WTC11 (cell line): ENCODE data around the gene RCAN2. TPM values are rescaled to one million over a fixed set of nuclear protein-coding genes. Genes with fewer than 3 reads are reported as not detected.

Experiments used
- ATAC-seq: fragments of 200-7000 bp; cut with Tn5 transposase; 2 replicates; pipeline ENCODE4 v1.10.0; 2021; ENCODE audit warnings: mild to moderate bottlenecking, moderate library complexity
- CTCF ChIA-PET: fragments of 300-600 bp; sonication (Branson Sonifier 250); formaldehyde crosslinking; loops from one replicate; lab custom pipeline; 2021; ENCODE audit warnings: antibody characterized with exemption; lab: Charles Lee
- POLR2A ChIA-PET: fragments of 350-600 bp; sonication (Branson Sonifier 250); formaldehyde crosslinking; loops from one replicate; lab custom pipeline; 2021; ENCODE audit warnings: antibody characterized with exemption; lab: Charles Lee
- DNase-seq: peaks from one replicate; pipeline ENCODE4 v3.0.0; 2021; ENCODE audit warnings: low spot score
- H3K27ac Mint-ChIP-seq: 2 replicates; pipeline ENCODE4 v1.8.0; 2021; ENCODE audit warnings: mixed read lengths
- H3K27me3 Mint-ChIP-seq: 2 replicates; pipeline ENCODE4 v1.8.0; 2021; ENCODE audit warnings: low read depth, mild to moderate bottlenecking, moderate library complexity, mixed read lengths
- H3K36me3 Mint-ChIP-seq: 2 replicates; pipeline ENCODE4 v1.8.0; 2021; ENCODE audit warnings: mixed read lengths
- H3K4me1 Mint-ChIP-seq: 2 replicates; pipeline ENCODE4 v1.8.0; 2022; ENCODE audit warnings: mixed read lengths
- H3K4me3 Mint-ChIP-seq: 2 replicates; pipeline ENCODE4 v1.8.0; 2021; ENCODE audit warnings: mild to moderate bottlenecking, moderate library complexity, mixed read lengths
- H3K9me3 Mint-ChIP-seq: 2 replicates; pipeline ENCODE4 v1.8.0; 2021; ENCODE audit warnings: mixed read lengths
- ATF1 ChIP-seq: sonication (generic); formaldehyde crosslinking; IDR thresholded peaks from 2 replicates; pipeline ENCODE4 v1.8.1; 2023; ENCODE audit warnings: mild to moderate bottlenecking, moderate library complexity, missing genetic modification reagents
- FOXJ3 ChIP-seq: sonication (generic); formaldehyde crosslinking; IDR thresholded peaks from 2 replicates; pipeline ENCODE4 v1.9.0; 2021; ENCODE audit warnings: missing genetic modification reagents, mild to moderate bottlenecking, borderline replicate concordance
- FOXP1 ChIP-seq: sonication (generic); formaldehyde crosslinking; IDR thresholded peaks from 2 replicates; pipeline ENCODE4 v1.8.0; 2022; ENCODE audit warnings: missing genetic modification reagents, mild to moderate bottlenecking, moderate library complexity, borderline replicate concordance
- GTF2I ChIP-seq: fragments of 250-450 bp; sonication (Bioruptor Pico); conservative IDR thresholded peaks from 2 replicates; pipeline ENCODE4 v1.4.0; 2021; ENCODE audit warnings: mild to moderate bottlenecking
- MYBL2 ChIP-seq: sonication (generic); formaldehyde crosslinking; IDR thresholded peaks from 2 replicates; pipeline ENCODE4 v1.8.1; 2023; ENCODE audit warnings: mild to moderate bottlenecking, moderate library complexity, missing genetic modification reagents
- NR2C2 ChIP-seq: sonication (generic); formaldehyde crosslinking; IDR thresholded peaks from 2 replicates; pipeline ENCODE4 v1.8.0; 2022; ENCODE audit warnings: mild to moderate bottlenecking, missing genetic modification reagents
- NR3C1 ChIP-seq: sonication (generic); formaldehyde crosslinking; conservative IDR thresholded peaks from 2 replicates; pipeline ENCODE4 v1.8.1; 2023; ENCODE audit warnings: low read depth, mild to moderate bottlenecking, missing genetic modification reagents
- RORB ChIP-seq: fragments of 250-450 bp; sonication (Bioruptor Pico); IDR thresholded peaks from 2 replicates; pipeline ENCODE4 v1.9.0; 2021; ENCODE audit warnings: mild to moderate bottlenecking
- SP1 ChIP-seq: sonication (generic); formaldehyde crosslinking; conservative IDR thresholded peaks from 2 replicates; pipeline ENCODE4 v1.8.1; 2022; ENCODE audit warnings: missing genetic modification reagents
- TP53 ChIP-seq: sonication (generic); formaldehyde crosslinking; IDR thresholded peaks from 2 replicates; pipeline ENCODE4 v1.8.1; 2023; ENCODE audit warnings: mild to moderate bottlenecking, missing genetic modification reagents
- ZNF138 ChIP-seq: sonication (generic); formaldehyde crosslinking; conservative IDR thresholded peaks from 2 replicates; pipeline ENCODE4 v1.8.1; 2022; ENCODE audit warnings: mild to moderate bottlenecking, moderate library complexity, missing genetic modification reagents
- ZNF263 ChIP-seq: sonication (generic); formaldehyde crosslinking; IDR thresholded peaks from 2 replicates; pipeline ENCODE4 v1.8.1; 2022; ENCODE audit warnings: low read depth, mild to moderate bottlenecking, moderate library complexity, missing genetic modification reagents
- ZNF416 ChIP-seq: fragments of 250-450 bp; sonication (Bioruptor Pico); IDR thresholded peaks from 2 replicates; pipeline ENCODE4 v1.9.0; 2021; ENCODE audit warnings: mild to moderate bottlenecking, inconsistent platforms
- total RNA-seq: library from RNA; stranded (reverse); gene quantifications from 3 replicates; pipeline ENCODE4 v1.2.3, GENCODE V29; 2021
- TF ChIP-seq, protein P1 (sequence below): sonication (generic); formaldehyde crosslinking; IDR thresholded peaks from 2 replicates; pipeline ENCODE4 v1.8.1; 2022; ENCODE audit warnings: low read depth, mild to moderate bottlenecking, moderate library complexity, missing genetic modification reagents, borderline replicate concordance
- TF ChIP-seq, protein P2 (sequence below): fragments of 250-450 bp; sonication (Bioruptor Pico); conservative IDR thresholded peaks from 2 replicates; pipeline ENCODE4 v1.9.0; 2021; ENCODE audit warnings: mild to moderate bottlenecking
- TF ChIP-seq, protein P3 (sequence below): sonication (generic); formaldehyde crosslinking; IDR thresholded peaks from 2 replicates; pipeline ENCODE4 v1.8.0; 2022; ENCODE audit warnings: mild to moderate bottlenecking, missing genetic modification reagents
- TF ChIP-seq, protein P4 (sequence below): sonication (generic); formaldehyde crosslinking; IDR thresholded peaks from 2 replicates; pipeline ENCODE4 v1.8.1; 2022; ENCODE audit warnings: mild to moderate bottlenecking, missing genetic modification reagents, moderate library complexity, borderline replicate concordance
- TF ChIP-seq, protein P5 (sequence below): sonication (generic); formaldehyde crosslinking; conservative IDR thresholded peaks from 2 replicates; pipeline ENCODE4 v1.8.1; 2022; ENCODE audit warnings: mild to moderate bottlenecking, missing genetic modification reagents
- TF ChIP-seq, protein P6 (sequence below): sonication (generic); formaldehyde crosslinking; IDR thresholded peaks from 2 replicates; pipeline ENCODE4 v1.8.0; 2022; ENCODE audit warnings: missing genetic modification reagents

RCAN2 gene
- total RNA-seq, 1 experiment from 2014 or later: 3.9 TPM

DNA sequence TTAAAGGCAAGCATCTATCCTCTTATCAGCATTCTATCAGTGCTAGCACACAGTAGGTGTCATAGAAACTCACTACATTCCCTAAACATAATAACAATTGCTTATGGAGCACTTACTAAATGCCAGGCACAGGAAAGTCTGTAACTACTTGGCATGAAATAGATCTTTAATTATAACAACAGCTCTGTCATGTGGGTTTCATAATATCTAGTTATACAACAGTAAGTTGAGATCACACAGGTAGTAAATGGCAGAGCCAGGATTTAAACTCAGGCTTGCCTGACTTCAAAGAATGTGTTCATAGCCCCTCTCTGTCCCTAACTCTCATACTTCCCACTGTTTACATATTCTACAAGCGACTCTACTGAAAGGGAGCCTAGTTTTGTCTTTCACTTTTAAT, 254.5 kb downstream of the RCAN2 start:
- Mint-ChIP-seq H3K36me3 (peaks cover 3% of the 10 kb centered on the region; the same call in 1 of the 2 replicates), H3K4me1 (no peaks in the 10 kb centered on the region), H3K4me3 (no peak overlapping the region), H3K9me3 (peaks cover 6% of the 10 kb centered on the region), H3K27me3 (no peaks in the 10 kb centered on the region; the same call in 1 of the 2 replicates), H3K27ac (no peak overlapping the region)
- DNase-seq: no peak
- ATAC-seq: no peak
- CTCF ChIA-PET: no interaction called here
- POLR2A ChIA-PET: no interaction called here
- TF ChIP-seq NR3C1 (CRISPR knock-in tag) (no peak), FOXP1 (CRISPR knock-in tag) (no peak), TP53 (CRISPR knock-in tag) (no peak), RORB (CRISPR knock-in tag) (no peak), ATF1 (CRISPR knock-in tag) (no peak), ZNF416 (no peak), GTF2I (CRISPR knock-in tag) (no peak), MYBL2 (CRISPR knock-in tag) (no peak), SP1 (no peak), ZNF138 (CRISPR knock-in tag) (no peak), ZNF263 (CRISPR knock-in tag) (no peak), FOXJ3 (no peak), NR2C2 (CRISPR knock-in tag) (no peak)
- TF ChIP-seq, protein P1, sequence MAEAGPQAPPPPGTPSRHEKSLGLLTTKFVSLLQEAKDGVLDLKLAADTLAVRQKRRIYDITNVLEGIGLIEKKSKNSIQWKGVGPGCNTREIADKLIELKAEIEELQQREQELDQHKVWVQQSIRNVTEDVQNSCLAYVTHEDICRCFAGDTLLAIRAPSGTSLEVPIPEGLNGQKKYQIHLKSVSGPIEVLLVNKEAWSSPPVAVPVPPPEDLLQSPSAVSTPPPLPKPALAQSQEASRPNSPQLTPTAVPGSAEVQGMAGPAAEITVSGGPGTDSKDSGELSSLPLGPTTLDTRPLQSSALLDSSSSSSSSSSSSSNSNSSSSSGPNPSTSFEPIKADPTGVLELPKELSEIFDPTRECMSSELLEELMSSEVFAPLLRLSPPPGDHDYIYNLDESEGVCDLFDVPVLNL: no peak
- TF ChIP-seq, protein P2, sequence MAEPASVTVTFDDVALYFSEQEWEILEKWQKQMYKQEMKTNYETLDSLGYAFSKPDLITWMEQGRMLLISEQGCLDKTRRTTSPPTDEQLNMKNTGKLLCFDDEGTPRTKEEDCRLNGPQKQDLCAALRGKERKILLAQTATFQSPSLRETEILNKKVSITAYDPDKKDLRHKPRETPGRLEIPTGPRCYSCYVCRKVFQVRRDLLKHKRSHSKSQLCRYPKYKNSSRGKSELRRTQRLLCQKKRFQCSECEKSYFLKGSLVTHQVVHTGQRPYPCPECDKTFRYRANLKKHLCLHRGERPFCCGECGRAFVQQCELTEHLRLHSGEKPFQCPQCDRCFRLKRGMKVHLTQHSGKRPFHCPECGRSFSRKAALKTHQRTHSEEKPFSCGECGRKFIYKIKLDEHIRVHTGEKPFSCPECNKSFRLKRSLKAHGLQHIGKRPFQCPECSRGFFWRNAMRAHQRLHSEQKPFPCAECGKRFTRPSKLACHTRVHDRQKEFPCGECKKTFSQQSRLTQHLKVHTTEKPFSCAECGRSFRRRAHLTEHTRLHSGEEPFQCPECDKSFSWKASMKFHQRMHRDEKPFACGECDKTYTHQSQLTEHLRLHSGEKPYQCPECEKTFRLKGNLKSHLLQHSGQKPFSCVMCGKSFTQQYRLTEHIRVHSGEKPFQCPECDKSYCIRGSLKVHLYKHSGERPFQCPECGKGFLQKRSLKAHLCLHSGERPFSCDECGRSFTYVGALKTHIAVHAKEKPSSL (CRISPR knock-in tag): no peak
- TF ChIP-seq, protein P3, sequence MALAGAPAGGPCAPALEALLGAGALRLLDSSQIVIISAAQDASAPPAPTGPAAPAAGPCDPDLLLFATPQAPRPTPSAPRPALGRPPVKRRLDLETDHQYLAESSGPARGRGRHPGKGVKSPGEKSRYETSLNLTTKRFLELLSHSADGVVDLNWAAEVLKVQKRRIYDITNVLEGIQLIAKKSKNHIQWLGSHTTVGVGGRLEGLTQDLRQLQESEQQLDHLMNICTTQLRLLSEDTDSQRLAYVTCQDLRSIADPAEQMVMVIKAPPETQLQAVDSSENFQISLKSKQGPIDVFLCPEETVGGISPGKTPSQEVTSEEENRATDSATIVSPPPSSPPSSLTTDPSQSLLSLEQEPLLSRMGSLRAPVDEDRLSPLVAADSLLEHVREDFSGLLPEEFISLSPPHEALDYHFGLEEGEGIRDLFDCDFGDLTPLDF (CRISPR knock-in tag): no peak
- TF ChIP-seq, protein P4, sequence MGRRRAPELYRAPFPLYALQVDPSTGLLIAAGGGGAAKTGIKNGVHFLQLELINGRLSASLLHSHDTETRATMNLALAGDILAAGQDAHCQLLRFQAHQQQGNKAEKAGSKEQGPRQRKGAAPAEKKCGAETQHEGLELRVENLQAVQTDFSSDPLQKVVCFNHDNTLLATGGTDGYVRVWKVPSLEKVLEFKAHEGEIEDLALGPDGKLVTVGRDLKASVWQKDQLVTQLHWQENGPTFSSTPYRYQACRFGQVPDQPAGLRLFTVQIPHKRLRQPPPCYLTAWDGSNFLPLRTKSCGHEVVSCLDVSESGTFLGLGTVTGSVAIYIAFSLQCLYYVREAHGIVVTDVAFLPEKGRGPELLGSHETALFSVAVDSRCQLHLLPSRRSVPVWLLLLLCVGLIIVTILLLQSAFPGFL: no peak
- TF ChIP-seq, protein P5, sequence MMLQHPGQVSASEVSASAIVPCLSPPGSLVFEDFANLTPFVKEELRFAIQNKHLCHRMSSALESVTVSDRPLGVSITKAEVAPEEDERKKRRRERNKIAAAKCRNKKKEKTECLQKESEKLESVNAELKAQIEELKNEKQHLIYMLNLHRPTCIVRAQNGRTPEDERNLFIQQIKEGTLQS (CRISPR knock-in tag): no peak
- TF ChIP-seq, protein P6, sequence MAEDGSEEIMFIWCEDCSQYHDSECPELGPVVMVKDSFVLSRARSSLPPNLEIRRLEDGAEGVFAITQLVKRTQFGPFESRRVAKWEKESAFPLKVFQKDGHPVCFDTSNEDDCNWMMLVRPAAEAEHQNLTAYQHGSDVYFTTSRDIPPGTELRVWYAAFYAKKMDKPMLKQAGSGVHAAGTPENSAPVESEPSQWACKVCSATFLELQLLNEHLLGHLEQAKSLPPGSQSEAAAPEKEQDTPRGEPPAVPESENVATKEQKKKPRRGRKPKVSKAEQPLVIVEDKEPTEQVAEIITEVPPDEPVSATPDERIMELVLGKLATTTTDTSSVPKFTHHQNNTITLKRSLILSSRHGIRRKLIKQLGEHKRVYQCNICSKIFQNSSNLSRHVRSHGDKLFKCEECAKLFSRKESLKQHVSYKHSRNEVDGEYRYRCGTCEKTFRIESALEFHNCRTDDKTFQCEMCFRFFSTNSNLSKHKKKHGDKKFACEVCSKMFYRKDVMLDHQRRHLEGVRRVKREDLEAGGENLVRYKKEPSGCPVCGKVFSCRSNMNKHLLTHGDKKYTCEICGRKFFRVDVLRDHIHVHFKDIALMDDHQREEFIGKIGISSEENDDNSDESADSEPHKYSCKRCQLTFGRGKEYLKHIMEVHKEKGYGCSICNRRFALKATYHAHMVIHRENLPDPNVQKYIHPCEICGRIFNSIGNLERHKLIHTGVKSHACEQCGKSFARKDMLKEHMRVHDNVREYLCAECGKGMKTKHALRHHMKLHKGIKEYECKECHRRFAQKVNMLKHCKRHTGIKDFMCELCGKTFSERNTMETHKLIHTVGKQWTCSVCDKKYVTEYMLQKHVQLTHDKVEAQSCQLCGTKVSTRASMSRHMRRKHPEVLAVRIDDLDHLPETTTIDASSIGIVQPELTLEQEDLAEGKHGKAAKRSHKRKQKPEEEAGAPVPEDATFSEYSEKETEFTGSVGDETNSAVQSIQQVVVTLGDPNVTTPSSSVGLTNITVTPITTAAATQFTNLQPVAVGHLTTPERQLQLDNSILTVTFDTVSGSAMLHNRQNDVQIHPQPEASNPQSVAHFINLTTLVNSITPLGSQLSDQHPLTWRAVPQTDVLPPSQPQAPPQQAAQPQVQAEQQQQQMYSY (CRISPR knock-in tag): no peak
